ENCODE data around the gene CYB561D1. TPM values are rescaled to one million over a fixed set of nuclear protein-coding genes. Genes with fewer than 3 reads are reported as not detected.

The CYB561D1 gene
- total RNA-seq, 1 donor from 2014 or later: 10.5 TPM

DNA sequence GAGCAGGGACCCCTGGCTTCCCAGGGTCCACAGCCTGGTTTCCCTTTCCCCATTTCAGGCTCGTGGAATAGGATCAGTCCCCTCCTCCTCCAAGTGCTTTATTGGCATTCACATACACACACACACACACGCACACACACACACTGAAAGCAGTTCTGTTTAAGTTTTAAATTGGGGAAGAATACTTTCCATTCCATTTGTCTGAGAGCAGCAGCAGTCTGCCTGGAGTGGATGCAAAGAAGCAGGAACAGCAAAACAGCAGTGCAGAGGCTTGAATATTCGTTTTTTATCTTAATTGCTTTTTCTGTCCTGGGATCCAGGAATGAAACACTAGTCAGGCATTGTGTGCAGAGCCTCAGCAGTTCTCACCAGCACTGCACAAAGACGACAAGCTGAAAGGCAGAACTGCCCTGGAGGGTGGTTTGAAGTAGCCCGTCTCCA, 7.1 kb downstream of the CYB561D1 start:
- no peak for DNase-seq (ENCODE audit: low spot score)

DNA sequence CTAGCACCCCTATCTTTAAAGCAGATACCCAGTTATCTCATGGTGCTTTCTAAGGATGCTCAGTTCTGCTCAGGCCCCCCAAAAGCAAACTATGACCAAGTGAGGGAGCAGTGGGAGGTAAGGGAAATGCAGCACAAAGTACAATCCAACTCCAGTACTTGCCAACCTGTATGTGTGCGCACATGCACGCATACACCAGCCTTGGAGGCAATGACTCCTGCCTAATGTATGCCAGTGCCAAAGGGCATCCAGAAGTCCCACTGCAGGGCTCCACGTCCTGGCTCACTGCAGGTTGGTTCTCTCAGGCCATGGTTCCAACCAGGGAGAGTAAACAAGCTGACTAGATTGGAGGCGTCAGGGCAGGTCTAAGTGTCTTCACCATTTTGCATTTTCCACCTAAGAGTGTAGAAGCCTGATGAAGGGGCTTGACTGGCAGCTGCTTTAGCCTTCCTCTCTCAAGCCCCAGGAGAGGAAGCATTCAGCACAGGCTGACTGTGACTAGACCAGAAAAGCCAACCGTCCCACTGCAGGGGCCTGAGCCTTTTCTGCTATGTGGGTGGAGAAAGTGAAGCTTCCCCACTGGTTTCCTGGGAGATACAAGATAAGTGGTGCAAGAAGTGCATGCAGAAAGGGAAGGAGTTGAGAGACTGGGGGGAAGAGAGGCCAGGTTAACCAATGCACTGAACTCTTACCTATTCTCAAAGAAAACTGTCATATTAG, 7.9 kb downstream of the CYB561D1 start:
- DNase-seq (ENCODE audit: low spot score): no peak

DNA sequence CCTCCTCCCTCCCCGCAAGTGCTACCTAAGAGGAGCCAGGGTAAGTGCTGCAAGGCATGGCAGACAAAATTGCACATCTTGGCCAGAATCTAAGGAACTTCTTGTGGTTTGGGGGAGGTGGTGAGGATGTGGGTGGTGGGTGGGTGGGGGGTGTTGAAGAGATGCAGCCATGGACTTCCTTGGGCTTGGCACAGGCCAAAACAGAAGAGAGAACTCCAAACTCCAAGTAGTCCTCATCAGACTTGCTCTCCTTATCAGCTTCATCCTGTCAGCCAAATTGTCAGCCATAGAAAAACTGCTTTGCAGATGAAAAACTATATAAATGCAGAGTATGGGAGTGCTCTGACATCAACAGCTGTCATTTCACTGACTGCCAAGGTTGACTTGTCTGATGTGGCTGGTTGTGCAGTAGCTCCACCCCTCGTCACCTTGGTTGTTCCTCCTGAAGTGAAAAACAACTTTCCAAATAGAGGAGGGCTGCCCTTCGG, 8.5 kb downstream of the CYB561D1 start:
- DNase-seq (ENCODE audit: low spot score): no peak

DNA sequence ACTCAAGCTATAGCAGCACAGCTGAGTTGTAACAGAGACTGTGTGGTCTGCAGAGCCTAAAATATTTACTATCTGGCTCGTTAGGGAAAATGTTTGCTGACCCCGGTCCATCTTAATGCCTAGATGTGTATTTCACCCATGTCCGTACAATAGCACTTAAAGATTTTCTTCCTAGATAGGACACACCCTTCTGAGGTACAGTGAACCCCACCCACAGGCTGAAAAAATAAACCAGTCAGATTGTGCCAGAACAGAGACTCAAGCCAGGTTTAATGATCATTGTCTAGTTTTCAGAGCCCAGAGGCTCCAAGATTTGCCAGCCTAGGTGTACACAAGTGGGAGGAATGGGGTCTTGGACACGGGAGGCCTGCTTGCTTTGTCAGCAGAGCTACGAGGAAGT, 10.0 kb downstream of the CYB561D1 start:
- DNase-seq (ENCODE audit: low spot score): no peak

DNA sequence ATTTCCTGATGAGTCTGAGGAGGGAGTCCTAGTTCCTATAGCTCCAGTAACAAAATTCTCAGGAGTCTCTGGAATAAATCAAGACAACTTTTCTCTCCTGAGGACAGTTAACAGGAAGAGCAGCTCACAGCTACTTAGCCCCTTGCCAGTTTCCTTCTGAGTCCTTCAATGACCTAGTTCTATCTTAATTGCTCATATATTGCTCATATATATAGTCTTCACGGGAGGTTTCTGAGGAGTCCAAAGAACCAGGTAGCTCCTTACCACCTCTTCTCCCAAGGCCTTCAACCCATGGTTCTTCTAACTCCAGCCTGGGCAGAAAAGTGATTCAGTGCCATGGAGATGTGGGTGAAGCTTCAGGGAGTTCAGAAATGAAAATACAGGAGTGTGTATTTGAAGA, 11.1 kb downstream of the CYB561D1 start:
- DNase-seq (ENCODE audit: low spot score): no peak

DNA sequence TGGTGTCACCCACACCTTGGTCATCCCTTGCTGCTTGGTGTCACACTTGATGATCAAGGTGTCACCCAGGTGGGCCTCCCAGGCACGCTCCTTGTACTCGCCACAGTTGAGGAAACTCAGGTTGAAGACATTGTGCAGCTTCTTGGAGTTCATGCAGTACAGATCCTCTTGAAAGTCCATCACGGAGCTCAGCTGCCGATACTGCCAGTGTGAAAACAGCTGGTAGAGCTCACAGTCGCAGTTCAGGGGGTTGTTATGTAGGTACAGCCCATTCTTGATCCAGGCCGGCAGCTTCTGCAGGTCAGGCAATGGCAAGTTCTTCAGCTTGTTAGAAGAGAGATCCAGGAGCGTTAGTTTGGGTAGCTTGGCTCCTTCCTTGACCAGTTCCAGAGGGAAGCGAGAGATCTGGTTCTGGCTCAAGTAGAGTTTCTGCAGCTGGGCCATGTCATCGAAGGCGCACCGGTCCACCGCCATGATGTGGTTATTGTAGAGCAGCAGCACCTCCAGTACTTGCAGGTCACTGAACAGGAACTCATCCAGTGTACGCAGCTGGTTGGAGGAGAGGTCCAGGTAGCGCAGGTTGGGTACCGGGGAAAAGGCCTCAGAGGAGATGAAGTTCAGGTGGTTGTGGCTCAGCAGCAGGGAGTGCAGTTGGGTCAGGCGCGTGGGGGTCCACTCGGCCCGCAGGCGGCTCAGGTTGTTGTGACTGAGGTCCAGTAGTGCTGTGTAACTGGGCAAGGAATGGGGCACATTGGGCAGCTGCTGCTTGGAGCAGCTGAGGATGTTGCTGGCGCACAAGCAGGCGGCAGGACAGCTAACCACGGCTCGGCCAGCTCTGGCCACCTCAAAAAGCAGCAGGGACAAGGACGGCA, 14.3 kb downstream of the CYB561D1 start:
- no peak for DNase-seq (ENCODE audit: low spot score)

DNA sequence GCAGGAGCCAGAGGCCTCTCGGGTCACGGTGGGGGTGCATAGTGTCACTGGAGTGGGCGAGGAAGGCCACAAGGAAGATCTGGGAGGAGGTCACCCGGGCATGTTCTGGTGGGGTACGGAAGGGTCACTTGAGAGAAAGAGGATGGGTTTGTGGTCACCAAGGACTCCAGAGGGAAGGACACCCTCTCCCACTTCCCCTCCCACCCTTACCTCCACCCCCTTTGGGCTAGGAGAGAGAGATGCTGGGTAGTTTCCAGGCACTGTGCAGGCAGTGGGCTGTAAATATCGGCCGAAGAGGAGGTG, 14.9 kb downstream of the CYB561D1 start:
- no peak for DNase-seq (ENCODE audit: low spot score)

DNA sequence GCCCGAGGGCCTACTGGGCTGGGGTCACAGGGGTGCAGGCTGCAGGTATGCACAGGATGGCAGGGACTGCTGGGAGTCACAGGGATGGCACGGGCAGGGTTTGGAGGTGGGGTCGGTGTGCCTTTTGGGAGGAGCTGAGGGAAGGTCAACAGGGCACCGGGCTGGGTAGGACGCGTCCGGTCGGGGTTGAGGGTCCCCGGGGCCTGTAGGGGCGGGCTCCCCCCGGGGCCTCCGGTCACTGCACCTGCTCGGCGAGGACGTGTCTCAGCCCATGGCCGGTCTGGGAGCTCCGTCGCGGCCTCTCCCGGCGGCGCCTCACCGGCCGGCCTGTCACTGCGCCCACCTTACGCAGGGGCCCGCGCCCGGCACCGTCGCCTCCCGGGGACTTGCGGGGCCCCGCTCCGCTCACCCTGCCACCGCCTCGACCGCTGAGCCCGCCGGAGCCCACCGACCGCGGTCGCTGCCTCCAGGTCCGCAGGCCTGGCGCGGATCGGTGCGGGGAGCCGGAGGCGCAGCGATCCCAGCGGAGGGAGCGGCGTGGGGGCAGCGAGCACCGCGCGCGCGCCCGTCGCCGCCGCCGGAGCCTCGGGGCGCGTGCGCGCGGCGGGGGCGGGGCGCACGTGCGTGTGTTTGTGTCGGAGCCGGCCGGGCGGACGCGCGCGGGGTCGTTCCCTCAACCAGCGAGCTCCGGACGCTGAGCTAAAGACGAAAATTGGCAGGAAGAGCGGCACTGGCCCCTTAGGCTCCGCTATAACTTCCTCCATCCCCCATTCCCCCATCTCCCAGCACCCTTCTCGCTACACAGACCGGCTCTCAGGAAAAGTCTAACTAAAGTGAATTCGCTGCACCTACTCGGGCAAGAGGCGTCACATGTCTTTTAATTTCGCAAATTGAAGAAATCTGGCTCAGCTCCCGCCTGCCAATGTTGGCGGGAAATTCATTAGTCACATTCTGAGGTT, 15.6 kb downstream of the CYB561D1 start, which contains the start of gene AMIGO1:
Gene AMIGO1 (minus strand): TSS at position 552 of the 959 bp plus-strand sequence. CDS start 815 bp downstream, outside the sequence.
- no peak for DNase-seq (ENCODE audit: low spot score)

DNA sequence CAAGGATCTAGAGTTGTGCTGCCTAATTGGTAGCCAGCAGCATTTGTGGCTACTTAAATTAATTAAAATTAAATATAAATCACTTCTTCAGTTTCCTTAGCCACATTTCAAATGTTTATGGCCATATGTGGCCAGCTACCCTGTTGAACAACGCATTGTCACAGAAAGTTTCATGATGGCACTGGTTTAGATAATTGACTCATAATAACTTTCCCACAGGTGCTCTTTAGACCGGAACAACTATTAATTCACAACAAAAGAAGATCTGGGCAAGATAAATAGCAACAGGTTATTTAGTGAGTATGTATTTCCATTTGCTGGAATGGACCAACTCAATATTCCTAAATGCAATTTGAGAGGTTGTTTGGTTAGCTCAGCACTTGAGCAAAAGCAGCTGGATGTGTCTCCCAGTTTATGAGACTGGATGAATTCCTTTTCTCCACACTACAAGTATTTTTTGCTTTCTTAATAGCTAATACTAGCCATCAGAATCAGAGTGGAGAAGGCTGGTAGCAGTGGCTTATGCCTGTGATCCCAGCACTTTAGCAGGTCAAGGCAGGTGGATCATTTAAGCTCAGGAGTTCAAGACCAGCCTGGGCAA, 19.3 kb downstream of the CYB561D1 start:
- no peak for DNase-seq (ENCODE audit: low spot score)

DNA sequence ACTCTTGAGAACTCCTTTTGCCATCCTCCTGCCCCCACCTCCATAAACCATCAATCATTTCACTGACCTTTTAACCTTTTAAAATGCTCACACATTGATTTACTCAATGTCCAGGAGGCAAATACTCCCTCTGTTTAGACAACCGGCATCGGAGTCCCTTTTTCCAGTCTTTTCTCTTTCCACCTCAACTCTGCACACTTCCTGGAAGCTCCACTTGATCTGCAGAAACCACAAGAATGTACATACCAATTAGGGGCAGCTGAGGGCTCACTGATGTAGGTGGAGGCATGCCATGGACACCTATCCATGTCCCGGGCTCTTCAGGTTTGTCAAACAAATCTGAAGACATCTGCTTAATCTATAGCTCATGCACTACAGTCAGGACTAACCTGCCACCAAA, 21.0 kb downstream of the CYB561D1 start:
- no peak for DNase-seq (ENCODE audit: low spot score)

DNA sequence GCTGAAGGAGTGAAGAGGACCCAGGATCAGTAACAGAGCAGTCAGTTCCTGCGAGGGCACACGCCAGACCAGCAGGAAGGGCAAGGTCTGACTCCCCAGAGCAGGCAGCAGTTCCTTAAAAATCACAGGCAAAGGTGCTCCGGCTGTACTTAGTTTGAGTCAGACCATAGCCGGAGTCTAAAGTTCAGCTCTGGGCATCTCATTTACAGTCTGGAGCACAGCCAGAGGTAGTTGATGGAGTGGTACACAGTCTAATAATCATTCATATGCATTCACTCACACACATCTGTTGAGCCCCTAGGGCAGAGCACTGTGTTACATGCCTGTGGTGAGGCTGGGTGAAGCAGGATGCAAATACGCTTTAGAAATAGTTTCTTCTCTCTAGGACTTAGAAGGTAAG, 23.0 kb downstream of the CYB561D1 start:
- no peak for DNase-seq (ENCODE audit: low spot score)

DNA sequence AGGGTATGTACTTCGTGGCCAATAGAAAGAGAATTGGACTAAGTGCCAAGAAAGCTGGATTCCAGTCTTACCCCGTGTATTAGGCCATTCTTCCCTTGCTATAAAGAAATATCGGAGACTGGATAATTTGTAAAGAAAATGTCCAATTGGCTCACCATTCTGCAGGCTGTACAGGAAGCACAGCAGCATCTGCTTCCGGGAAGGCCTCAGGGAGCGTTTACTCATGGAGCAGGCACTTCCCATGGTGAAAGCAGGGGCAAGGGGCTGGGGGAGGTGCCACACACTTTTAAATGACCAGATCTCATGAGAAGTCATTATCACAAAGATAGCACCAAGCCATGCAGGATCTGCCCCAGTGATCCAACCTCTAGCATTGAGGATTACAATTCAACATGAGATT, 23.4 kb downstream of the CYB561D1 start:
- no peak for DNase-seq (ENCODE audit: low spot score)

DNA sequence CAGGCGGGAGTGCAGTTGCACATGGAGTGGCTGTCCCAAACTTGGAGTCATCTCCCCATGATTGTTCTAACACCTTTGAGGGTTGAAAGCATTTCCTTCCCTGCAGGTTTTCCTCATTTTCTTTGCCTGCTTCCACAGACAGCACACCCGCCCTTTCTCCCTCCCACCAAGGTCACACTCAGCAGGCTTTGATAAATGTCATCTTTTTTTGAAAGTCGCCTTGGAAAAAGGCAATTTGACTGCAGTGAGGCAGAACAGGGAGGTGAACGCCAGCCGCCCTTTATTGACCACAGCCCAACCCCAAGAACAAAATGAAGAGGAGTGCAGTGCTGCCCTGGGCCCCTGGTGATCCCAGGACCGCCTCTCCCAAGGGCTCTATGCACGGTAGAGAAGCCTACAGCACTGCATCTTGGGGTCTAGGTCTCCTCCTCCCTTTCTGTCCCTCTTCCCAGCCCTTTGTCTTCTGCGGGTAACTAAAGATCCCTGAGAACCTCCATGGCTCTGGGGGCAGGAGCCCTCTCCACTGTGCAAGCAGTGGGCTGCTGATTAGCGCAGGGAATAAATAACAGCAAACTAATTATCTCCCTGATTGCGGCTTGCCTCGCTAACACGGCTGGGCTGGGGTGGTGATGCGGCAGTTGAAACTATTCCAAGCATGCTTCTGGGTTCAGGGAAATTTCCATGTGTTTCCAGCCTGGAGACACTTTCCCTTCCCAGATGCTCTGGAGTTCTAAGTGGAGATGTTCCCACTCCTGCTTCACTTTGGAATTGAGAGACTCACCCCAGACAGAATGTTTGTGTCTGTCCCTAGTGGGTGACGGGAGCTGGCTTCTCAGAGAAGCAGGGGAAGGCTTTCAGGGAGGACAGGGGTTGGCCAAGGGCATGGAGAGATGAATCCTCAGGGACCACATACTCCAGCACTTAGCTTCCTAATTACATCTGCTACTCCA, 27.4 kb downstream of the CYB561D1 start:
- DNase-seq (ENCODE audit: low spot score): no peak

DNA sequence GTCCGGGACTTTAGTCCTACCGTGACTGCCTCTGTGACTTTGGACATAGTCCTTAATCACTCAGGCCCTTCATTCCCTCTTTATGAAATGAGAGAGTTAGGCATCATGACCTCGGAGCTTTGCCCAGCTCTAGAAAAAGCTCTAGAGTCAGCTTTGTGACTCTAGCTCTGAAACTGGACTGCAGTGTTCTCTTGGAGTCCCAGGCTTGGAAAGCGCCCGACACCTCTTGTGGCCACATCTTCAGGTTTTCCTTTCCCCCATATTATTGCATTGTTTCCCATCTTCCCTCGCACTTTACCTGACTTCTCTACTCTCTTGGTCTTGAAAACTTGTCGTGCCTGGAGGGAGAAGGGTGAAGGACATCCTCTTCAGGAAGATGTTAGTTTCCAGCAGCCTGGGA, 28.1 kb downstream of the CYB561D1 start:
- DNase-seq (ENCODE audit: low spot score): no peak

DNA sequence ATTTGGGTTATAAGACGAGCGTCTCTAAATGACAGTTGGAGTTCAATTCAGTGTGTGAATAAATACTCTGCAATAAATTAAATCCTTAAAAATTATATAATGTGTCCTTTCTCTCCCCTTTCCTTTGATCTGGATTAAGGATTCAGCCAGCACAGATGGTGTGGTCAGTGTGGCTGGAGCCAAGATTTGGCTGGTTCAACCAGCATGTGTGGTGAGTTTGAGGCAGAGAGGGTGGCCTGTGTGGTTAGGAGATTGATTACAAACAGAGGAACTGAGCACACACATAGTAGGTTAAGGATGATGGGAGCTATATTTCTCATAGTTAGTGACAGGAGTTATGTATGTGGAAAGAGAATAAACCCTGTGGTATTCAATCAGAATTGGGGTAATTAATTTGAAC, 29.8 kb downstream of the CYB561D1 start:
- DNase-seq (ENCODE audit: low spot score): no peak

DNA sequence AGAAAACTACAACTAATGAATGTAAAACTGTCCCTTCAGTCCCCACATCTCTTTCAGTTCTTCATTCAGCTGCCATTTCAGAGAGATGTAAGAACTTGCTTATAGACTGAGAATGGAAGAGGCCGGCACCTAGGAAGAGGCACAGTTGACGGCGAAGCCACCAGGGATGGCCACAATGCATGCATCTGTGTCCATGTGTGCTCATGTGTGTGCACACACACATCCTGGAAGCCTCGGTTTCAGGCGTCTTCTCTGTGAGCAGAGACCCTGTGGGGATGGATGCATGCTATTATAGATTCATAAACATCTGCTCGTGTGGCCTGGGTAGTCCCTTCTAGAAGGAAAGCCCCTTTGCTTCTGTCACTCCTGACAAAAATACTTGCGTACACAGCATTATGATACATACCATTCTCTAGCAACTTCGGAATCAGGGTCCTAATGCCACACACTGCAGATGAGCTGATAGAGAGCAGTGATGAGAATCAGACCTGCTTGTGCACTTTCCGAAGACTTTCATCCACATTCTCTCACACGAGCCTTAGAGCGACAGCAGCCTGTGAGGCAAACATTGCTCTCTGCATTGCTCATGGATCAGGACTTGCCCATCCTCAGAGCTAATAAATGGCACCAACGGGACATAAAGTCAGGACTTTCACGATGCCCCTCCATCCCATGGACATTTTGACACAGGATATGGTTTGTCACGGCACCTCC, 33.4 kb downstream of the CYB561D1 start:
- DNase-seq (ENCODE audit: low spot score): no peak

DNA sequence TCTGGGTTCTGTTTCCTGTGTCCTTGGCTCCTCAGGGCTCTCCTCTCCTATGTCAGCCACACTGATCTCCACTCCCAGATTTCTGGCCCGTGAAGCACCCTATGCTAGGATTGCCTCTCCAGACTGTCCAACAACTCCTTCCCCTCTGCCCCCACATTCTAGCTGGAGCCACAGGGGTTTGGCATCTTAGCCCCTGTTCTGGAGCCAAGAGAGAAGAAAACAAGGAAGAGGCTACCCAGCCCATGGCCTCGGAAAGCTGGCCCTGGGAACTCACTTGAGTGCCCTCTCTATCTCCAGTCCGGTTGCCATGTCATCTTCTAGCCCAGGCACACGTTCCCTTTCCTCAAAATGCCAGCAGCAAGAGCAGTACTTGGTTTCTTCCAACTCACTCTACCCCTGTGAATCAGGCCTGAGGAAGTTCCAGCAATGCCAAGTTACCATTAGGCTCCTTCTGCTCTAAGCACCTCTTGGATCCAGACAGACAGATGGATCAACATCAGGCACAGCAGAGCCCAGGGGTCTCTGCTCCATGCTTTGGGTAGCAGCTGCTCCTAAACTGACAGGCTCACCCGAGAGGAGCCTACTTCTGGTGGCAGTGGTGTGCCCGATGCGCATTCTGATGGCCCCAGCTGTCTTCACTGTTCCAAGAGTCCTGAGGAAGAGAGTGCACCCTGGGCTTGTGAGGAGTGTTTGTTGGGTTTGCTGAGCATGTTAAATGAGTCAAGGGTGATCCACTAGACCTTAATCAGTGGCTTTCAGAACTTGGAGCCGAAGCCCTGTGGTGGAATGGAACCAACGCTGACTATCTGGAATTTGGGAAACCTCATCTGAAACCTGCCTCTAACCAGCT, 34.2 kb downstream of the CYB561D1 start:
- no peak for DNase-seq (ENCODE audit: low spot score)

DNA sequence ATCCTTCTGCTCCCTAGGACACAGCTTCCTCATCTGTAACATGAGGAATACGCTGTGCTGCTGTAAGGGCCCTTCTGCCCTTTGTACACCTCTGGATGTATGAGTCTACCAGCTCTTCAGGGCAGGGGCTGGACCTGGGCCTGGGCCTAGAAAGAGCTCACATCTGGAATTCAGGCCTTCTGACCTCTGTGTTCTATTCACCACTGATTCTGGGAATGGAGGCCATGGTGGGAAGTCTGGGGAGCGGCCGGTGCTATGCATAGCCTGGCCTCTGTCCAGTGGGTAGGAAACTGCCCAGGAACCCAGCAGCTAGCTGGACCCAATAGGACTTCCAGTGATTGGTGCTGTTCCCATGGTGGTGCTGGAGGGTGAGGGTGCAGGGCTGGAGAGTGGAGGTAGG, 34.8 kb downstream of the CYB561D1 start:
- no peak for DNase-seq (ENCODE audit: low spot score)

Measured in ureter (tissue), 1 donor.